SK-N-SH treated with all-trans-retinoic acid at 6 μM for 48 hours (cell line): ENCODE results near the gene FHOD3.

Source experiments
- BACH2 ChIP-seq: fragments of 250-450 bp; sonication (Bioruptor Pico); IDR thresholded peaks from 2 replicates; pipeline ENCODE4 v1.9.0; 2021; ENCODE audit warnings: mild to moderate bottlenecking, borderline replicate concordance
- CSDC2 ChIP-seq: fragments of 250-450 bp; sonication (Bioruptor Pico); IDR thresholded peaks from 2 replicates; pipeline ENCODE4 v1.5.0; 2020; ENCODE audit warnings: mild to moderate bottlenecking, moderate library complexity
- PPARA ChIP-seq: fragments of 250-450 bp; sonication (Bioruptor Pico); IDR thresholded peaks from 2 replicates; pipeline ENCODE4 v1.5.0; 2020; ENCODE audit warnings: mild to moderate bottlenecking, borderline replicate concordance
- SNAI2 ChIP-seq: fragments of 250-450 bp; sonication (Bioruptor Pico); IDR thresholded peaks from 2 replicates; pipeline ENCODE4 v1.5.0; 2020; ENCODE audit warnings: mild to moderate bottlenecking, moderate library complexity
- TCF4 ChIP-seq: fragments of 250-450 bp; sonication (Bioruptor Pico); IDR thresholded peaks from 2 replicates; pipeline ENCODE4 v1.8.0; 2021; ENCODE audit warnings: mild to moderate bottlenecking, moderate library complexity, borderline replicate concordance
- TOX ChIP-seq: fragments of 250-450 bp; sonication (Bioruptor Pico); IDR thresholded peaks from 2 replicates; pipeline ENCODE4 v1.8.0; 2021; ENCODE audit warnings: mild to moderate bottlenecking, moderate library complexity, borderline replicate concordance
- ZC3H10 ChIP-seq: fragments of 250-450 bp; sonication (Bioruptor Pico); IDR thresholded peaks from 2 replicates; pipeline ENCODE4 v1.5.1; 2021; ENCODE audit warnings: mild to moderate bottlenecking, moderate library complexity
- ZNF565 ChIP-seq: fragments of 450-650 bp; formaldehyde crosslinking; conservative IDR thresholded peaks from 2 replicates; pipeline ENCODE4 v1.5.0; 2020; ENCODE audit warnings: low read depth, mild to moderate bottlenecking, moderate library complexity
- TF ChIP-seq, protein P1 (sequence below): fragments of 250-450 bp; sonication (Bioruptor Pico); IDR thresholded peaks from 2 replicates; pipeline ENCODE4 v1.5.1; 2020; ENCODE audit warnings: low read depth, mild to moderate bottlenecking, moderate library complexity
- TF ChIP-seq, protein P2 (sequence below): fragments of 250-450 bp; sonication (Bioruptor Pico); IDR thresholded peaks from 2 replicates; pipeline ENCODE4 v1.8.0; 2020; ENCODE audit warnings: mild to moderate bottlenecking, moderate library complexity, borderline replicate concordance
- TF ChIP-seq, protein P3 (sequence below): fragments of 250-450 bp; sonication (Bioruptor Pico); IDR thresholded peaks from 2 replicates; pipeline ENCODE4 v1.5.0; 2020; ENCODE audit warnings: mild to moderate bottlenecking, moderate library complexity
- TF ChIP-seq, protein P4 (sequence below): fragments of 250-450 bp; sonication (Bioruptor Pico); IDR thresholded peaks from 2 replicates; pipeline ENCODE4 v1.5.1; 2021; ENCODE audit warnings: mild to moderate bottlenecking, moderate library complexity
- TF ChIP-seq, protein P5 (sequence below): fragments of 250-450 bp; sonication (Bioruptor Pico); IDR thresholded peaks from 2 replicates; pipeline ENCODE4 v1.8.0; 2021; ENCODE audit warnings: low read depth, mild to moderate bottlenecking, moderate library complexity, borderline replicate concordance

DNA sequence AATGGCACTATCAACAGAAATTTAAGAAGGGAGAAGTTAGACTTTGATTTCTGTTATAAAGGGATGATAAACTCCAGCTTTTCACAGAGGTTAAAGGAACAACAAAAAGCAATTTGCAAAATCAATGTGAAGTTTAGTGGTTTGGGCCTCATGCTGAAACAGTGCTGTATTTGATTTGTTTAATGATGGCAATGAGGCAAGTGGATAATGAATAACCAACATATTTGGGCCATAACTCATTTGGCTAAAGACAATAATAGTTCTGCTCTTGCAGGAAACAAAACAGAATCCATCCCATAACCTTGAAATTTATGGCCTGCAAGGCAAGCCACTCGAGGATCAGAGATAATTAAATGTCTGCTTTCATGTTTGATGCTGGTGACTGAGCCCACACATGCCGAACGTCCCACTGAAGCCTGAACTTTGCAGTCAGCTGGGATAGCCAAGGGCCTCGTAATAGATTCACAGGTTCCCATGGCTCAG lies 474.8 kb downstream of the FHOD3 start:
- TF ChIP-seq, protein P1, sequence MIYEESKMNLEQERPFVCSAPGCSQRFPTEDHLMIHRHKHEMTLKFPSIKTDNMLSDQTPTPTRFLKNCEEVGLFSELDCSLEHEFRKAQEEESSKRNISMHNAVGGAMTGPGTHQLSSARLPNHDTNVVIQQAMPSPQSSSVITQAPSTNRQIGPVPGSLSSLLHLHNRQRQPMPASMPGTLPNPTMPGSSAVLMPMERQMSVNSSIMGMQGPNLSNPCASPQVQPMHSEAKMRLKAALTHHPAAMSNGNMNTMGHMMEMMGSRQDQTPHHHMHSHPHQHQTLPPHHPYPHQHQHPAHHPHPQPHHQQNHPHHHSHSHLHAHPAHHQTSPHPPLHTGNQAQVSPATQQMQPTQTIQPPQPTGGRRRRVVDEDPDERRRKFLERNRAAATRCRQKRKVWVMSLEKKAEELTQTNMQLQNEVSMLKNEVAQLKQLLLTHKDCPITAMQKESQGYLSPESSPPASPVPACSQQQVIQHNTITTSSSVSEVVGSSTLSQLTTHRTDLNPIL (CRISPR knock-in tag), result no peak
- TF ChIP-seq PPARA, result no peak
- TF ChIP-seq BACH2 (CRISPR knock-in tag), result no peak
- no peak for TF ChIP-seq ZC3H10
- TF ChIP-seq, protein P2, sequence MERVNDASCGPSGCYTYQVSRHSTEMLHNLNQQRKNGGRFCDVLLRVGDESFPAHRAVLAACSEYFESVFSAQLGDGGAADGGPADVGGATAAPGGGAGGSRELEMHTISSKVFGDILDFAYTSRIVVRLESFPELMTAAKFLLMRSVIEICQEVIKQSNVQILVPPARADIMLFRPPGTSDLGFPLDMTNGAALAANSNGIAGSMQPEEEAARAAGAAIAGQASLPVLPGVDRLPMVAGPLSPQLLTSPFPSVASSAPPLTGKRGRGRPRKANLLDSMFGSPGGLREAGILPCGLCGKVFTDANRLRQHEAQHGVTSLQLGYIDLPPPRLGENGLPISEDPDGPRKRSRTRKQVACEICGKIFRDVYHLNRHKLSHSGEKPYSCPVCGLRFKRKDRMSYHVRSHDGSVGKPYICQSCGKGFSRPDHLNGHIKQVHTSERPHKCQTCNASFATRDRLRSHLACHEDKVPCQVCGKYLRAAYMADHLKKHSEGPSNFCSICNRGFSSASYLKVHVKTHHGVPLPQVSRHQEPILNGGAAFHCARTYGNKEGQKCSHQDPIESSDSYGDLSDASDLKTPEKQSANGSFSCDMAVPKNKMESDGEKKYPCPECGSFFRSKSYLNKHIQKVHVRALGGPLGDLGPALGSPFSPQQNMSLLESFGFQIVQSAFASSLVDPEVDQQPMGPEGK (CRISPR knock-in tag), result no peak
- TF ChIP-seq, protein P3, sequence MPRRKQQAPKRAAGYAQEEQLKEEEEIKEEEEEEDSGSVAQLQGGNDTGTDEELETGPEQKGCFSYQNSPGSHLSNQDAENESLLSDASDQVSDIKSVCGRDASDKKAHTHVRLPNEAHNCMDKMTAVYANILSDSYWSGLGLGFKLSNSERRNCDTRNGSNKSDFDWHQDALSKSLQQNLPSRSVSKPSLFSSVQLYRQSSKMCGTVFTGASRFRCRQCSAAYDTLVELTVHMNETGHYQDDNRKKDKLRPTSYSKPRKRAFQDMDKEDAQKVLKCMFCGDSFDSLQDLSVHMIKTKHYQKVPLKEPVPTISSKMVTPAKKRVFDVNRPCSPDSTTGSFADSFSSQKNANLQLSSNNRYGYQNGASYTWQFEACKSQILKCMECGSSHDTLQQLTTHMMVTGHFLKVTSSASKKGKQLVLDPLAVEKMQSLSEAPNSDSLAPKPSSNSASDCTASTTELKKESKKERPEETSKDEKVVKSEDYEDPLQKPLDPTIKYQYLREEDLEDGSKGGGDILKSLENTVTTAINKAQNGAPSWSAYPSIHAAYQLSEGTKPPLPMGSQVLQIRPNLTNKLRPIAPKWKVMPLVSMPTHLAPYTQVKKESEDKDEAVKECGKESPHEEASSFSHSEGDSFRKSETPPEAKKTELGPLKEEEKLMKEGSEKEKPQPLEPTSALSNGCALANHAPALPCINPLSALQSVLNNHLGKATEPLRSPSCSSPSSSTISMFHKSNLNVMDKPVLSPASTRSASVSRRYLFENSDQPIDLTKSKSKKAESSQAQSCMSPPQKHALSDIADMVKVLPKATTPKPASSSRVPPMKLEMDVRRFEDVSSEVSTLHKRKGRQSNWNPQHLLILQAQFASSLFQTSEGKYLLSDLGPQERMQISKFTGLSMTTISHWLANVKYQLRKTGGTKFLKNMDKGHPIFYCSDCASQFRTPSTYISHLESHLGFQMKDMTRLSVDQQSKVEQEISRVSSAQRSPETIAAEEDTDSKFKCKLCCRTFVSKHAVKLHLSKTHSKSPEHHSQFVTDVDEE, result no peak
- TF ChIP-seq TCF4 (CRISPR knock-in tag), result no peak
- no peak for TF ChIP-seq ZNF565
- TF ChIP-seq SNAI2 (CRISPR knock-in tag), result no peak
- no peak for TF ChIP-seq TOX (CRISPR knock-in tag)
- TF ChIP-seq, protein P4, sequence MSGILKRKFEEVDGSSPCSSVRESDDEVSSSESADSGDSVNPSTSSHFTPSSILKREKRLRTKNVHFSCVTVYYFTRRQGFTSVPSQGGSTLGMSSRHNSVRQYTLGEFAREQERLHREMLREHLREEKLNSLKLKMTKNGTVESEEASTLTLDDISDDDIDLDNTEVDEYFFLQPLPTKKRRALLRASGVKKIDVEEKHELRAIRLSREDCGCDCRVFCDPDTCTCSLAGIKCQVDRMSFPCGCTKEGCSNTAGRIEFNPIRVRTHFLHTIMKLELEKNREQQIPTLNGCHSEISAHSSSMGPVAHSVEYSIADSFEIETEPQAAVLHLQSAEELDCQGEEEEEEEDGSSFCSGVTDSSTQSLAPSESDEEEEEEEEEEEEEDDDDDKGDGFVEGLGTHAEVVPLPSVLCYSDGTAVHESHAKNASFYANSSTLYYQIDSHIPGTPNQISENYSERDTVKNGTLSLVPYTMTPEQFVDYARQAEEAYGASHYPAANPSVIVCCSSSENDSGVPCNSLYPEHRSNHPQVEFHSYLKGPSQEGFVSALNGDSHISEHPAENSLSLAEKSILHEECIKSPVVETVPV (CRISPR knock-in tag), result no peak
- no peak for TF ChIP-seq CSDC2
- TF ChIP-seq, protein P5, sequence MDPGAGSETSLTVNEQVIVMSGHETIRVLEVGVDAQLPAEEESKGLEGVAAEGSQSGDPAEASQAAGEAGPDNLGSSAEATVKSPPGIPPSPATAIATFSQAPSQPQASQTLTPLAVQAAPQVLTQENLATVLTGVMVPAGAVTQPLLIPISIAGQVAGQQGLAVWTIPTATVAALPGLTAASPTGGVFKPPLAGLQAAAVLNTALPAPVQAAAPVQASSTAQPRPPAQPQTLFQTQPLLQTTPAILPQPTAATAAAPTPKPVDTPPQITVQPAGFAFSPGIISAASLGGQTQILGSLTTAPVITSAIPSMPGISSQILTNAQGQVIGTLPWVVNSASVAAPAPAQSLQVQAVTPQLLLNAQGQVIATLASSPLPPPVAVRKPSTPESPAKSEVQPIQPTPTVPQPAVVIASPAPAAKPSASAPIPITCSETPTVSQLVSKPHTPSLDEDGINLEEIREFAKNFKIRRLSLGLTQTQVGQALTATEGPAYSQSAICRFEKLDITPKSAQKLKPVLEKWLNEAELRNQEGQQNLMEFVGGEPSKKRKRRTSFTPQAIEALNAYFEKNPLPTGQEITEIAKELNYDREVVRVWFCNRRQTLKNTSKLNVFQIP, result no peak
